Stimulated activated CD4-positive, alpha-beta T cell treated with anti-CD3 and anti-CD28 coated beads, Interleukin-1b, Interleukin-23, amount 100 ng/mL, for 1 hour (primary cell): ENCODE results near the gene RNH1.
A peak's percentile ranks its signal among the peaks of the same experiment; 100 is the strongest.
"Not testable (repeated sequence)": the region's sequence is repeated elsewhere in the genome, so short reads cannot be mapped to it uniquely, and the experiment has no call there.

Source experiments
- DNase-seq, 2 donors: peaks; one replicate each; pipeline ENCODE4 v3.0.0-alpha.2; 2020; ENCODE audit warnings: low read depth in 2 of 2

The RNH1 gene

DNA sequence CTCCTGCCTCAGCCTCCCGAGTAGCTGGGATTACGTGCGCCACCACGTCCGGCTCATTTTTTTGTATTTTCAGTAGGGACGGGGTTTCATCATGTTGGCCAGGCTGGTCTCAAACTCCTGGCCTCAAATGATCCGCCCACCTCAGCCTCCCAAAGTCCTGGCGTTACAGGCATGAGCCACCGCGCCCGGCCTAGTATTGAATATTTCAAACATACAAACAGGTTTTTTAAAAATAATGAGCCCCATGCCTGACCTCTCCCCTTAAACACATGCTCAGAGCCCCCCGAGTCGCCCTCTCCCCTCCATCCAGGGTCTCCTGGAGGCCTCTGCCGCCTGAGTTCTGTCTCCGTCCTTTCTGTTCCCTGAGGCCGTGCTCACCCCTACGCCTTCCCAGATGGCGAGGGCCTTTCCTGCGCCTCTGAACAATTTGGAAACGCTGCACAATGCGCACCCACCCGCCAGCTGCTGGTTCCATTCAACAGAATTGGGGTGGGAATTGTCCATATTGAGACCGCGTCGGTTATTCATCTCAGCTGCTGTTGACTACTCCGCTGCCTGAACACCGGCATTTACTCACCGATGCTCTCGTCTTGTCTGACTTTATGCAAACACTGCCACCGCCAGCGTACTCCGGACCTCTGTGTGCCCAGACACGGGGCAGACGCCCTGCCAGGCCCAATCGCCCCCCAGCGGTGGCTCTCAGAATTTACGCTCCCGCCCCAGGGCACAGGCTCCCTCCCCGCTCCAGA, 13.6 kb upstream of the RNH1 start:
- no peak for DNase-seq

GRCh38 chr11:518463-519202, 11.6 kb upstream of the RNH1 start:
- DNase-seq, result peak; percentile 79 to 86

DNA sequence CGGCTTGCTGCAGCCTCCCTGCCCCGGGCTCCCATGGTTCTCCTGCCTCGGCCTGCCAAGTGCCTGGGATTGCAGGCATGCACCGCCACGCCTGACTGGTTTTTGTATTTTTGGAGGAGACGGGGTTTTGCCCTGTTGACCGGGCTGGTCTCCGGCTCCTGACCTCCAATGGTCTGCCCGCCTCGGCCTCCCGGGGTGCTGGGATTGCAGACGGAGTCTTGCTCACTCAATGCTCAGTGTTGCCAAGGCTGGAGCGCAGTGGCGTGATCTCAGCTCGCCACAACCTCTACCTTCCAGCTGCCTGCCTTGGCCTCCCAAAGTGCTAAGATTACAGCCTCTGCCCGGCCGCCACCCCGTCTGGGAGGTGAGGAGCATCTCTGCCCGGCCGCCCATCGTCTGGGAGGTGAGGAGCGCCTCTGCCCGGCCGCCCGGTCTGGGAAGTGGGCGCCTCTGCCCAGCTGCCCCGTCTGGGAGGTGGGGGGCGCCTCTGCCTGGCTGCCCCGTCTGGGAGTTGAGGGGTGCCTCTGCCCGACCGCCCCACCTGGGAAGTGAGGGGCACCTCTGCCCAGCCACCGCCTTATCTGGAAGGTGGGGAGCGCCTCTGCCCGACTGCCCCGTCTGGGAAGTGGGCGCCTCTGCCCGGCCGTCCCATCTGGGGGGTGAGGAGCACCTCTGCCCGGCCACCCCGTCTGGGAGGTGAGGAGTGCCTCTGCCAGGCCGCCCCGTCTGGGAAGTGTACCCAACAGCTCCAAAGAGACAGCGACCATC, 10.1 kb upstream of the RNH1 start:
- not testable (repeated sequence) for DNase-seq

GRCh38 chr11:516400-516799, 9.4 kb upstream of the RNH1 start:
- DNase-seq, result no peak

GRCh38 chr11:515131-515530, 8.1 kb upstream of the RNH1 start:
- DNase-seq, result no peak

GRCh38 chr11:514606-515005, 7.6 kb upstream of the RNH1 start:
- no peak for DNase-seq

- DNase-seq, result no peak
These were observed 5.9 kb upstream of the RNH1 start for GRCh38 chr11:512761-513595.

DNA sequence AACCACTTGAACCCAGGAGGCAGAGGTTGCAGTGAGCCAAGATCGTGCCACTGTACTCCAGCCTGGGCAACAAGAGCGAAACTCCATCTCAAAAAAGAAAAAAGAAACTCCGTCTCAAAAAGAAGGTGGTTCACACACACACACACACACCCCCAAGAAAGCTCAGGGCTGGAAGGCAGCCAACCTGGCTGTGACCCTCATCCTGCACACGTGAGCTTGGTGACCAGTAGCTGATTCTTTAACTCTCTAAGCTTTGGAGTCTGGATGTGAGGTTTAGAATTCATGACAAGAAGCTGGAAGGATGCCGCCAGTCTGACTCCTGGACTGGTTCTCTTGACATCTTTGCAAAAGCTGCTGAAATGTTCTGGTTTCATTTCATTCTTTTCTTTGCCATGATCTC, 1.9 kb upstream of the RNH1 start:
- no peak for DNase-seq

DNA sequence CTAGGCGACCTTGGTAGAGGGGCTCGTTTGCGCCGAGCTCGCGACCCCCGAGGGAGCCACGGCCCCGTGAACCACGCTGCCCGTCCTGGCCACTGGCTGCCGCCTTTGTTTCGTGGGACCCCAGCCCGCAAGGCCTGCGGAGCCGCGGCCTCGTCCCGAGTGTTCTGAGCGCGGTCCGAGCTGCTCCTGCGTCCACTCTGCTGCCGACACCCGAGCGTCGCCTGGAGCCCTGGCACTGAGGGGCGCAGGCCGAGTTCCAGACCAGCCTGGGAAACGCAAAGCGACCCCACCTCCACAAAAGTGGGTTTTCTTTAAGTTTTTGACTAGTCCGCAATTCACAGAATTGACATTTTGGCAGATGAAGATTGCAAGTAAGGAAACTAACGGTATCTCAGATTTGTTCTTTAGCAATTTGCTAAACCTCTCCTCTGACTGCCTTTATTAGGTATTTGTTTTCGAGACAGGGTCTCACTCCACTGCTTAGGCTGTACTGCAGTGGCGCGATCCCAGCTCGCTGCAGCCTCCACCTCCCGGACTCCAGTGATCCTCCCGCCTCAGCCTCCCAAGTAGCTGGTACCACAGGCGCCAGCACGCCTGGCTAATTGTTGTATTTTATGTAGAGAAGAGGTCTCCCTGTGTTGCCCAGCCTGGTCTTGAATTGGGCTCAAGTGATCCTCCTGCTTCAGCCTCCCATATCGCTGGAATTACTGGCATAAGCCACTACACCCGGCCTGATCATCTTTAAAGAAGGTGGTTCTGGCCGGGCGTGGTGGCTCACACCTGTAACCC, 879 bp upstream of the RNH1 start:
- no peak for DNase-seq

- peak; percentile 91 to 94 for DNase-seq
These were observed 626 bp downstream of the RNH1 start for GRCh38 chr11:506238-506994.

- no peak for DNase-seq
These were observed 2.1 kb downstream of the RNH1 start for GRCh38 chr11:504994-505344.

DNA sequence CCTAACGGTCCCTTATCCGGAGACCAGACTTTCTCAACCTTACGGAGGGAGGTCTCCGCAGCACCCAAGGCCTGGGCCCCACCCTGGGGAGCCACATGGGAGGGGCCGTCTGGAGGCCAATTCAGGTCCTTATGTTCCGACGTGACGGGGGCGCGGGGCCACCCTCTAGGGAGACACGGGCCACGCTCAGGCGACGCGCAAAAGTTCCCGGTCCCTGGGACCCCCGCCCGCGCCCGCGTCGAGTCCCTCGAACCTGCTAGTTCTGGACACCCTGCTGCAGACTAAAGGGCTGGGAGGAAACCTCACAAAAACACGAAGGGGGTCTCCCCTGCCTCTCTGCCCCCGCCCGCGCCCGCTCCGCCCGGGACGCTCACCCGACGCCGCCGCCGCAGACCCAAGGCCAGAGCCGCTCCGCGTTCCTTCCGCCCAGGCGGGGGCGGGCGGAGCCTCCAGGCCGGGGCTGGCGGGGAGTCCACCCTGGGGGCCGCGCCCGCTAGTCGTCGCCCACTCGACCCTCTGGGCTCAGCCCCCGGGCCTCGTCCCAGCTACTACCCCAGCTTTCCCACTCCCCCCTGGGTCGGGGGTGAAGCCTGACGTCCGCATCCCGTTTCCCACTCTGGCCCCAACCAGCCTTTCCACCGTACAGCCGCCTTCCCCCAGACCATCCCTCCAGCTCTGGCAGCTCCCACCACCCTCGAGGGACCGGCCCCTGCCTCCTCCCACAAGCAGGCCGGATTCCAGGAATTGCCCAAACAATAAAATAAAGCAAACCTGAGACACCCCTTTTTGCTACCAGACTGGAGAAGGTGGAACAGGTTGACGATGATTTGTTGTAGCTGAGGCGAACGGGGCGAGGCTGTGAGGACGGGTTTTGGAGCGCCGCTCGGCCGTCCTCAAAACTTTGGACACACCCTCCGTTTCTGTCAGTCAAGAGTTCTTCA, 2.7 kb downstream of the RNH1 start:
- no peak for DNase-seq

DNA sequence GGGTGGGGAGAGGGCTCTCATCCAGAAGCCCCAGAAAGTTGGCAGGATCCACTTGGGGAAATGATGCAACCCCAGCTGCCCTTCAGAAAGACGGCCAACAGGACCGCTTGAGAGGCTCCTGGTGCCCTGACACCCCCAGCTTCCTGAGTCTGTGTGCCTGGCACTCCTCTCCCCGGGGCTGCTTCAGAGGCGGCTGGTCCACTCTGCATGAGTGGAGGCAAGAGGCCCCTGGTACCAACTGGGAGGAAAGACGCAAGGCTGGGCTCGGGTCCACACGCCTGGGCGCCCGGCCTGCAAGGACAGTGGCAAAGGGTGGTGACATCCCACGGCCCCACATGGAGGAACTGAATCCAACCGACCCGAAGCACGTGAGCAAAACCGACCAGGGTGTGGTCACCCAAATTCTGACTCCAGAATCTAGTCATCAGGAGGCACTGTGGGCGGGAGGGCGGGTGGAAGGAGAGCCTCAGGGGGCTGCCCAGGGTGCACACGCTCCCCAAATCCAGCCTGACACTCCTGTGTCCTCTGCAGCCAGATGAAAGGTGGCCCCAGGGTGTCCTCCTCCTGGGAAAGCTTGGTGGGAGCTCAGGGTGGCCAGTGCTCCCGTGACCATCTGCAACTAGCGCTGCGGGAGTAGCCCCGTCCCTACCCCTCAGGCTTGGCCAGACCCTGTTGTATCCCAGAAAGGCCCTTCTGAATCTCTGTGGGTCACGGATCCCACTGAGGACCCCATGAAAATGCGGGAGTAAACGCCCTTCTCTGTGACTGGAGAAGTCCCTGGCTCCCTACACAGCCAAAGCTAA, 3.7 kb downstream of the RNH1 start:
- DNase-seq, result no peak

DNA sequence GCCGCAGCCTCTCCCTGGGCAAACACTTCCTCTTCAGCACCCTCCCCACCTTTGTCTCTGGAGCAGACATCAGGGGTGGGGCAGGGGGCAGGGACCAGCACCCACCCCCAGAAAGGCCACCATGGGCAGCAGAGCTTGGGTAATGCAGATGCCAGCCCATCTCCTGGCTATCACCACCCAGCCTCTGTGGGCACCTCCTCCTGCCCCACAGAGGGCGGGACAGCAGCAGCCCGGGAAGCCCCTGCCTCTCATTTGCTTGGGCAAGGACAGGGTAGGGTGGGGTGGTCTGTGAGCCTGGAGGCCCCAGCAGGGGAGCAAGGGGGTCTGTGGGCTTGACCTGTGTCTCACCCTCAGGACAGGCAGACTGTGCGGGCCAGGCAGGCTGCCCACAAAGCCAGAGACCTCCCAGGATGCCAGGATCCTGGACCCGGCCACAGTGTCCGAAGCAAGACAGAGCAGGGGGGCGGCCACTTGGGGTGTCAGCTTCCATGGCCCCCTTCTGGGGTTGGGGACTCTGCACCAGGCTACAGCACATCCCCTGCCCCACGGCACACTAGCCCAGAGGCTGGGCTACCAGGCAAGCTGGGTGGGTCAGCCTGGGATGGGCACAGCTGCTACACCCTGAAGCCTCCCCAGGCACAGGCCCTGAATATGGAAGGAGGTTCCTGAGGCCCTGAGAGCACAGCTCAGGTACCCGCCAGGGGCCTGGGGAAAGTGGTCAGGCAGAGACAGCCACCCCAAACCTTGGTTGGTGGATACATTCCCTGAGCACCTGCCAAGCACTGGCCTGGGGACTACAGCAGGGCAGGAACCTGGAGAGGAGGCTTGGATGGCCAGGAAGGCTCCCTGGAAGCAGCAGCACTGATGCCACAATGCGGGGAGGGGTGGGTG, 4.5 kb downstream of the RNH1 start:
- no peak for DNase-seq

DNA sequence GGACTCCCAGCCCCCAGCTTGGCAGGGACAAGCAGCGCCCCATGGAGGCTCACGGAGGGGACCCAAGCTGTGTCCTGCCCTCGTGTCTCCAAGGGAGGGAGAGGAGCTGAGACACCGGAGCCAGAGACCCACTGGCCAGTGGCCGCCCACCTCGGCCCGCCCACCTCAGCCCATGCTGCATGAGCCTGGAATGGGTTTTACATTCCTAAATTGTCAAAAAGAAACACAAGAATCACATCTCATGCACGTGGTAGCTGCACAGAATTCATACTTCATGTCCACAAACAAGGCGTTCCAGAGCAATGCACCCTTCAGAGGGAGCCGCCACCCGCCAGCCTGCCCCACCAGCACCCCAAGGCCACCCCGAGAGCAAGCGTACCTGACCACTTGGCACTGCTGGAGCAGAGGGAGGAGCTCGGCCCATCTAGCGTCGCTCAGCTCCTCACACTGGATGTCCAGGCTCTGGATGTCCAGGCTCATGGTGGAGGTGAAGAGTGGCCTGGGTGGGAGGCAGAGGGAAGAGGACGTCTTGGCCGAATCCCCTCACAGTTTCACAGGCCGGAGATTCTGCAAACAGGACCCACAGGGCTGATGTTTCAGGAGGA, 5.3 kb downstream of the RNH1 start:
- DNase-seq, result no peak

GRCh38 chr11:501001-501682, 5.9 kb downstream of the RNH1 start:
- no peak for DNase-seq
